ENCODE data around the gene CPED1. TPM values are rescaled to one million over a fixed set of nuclear protein-coding genes. Genes with fewer than 3 reads are reported as not detected.
A peak's percentile ranks its signal among the peaks of the same experiment; 100 is the strongest.

The CPED1 gene
- total RNA-seq, 1 donor from 2014 or later, result not detected

DNA sequence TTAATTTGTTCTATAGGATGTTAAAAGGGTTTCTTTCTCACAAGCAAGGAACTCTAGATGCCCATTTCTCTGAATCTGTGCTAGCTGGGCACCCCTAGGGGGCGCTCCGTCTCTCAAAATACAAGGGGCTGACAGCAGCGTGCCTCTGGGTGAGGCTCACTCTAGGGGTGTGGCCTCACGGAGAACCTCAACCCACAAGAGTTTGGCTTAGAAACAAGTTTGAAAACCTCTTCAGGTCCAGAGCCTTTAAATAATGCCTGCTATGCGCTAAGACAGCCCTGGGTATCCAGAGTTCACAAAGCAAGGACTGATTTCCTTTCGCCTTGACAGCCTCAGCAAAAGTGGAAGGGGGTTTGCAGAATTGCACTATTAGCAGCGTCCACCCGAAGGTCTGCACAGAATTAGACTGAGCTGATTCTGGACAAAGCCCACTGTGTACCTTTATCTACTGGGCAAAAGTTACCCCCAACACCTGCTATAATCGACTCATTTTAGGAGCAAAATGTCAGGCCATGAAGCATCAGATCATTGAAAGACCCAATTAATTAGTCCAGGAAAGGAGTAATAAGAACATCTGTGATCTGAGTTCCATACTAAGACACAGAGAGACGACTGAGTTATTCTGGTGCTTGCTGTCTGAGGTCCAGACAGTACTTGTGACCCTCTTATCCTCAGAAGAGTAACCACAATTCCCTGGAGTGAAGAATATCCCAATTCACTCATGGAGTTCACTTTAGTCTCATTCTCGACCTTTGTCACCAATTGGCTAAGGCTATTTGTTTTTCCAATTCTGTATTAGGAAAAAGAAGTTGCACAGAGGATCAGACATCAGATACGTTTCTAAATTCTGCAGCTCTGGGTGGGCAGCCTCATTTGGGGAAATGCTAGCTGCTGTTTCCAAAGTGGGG is 574 bp upstream of the CPED1 start:
- no peaks in the 10 kb centered on the region for H3K36me3 ChIP-seq
- H3K27ac ChIP-seq, result no peak overlapping the region
- no peaks in the 10 kb centered on the region for H3K79me2 ChIP-seq (ENCODE audit: low read depth)
- H3K9ac ChIP-seq, result no peak overlapping the region
- Mint-ChIP-seq H3K4me3 (peak overlapping the region; percentile 80), H3K27me3 (ENCODE audit: insufficient read depth, low read depth) (peaks cover 4% of the 10 kb centered on the region), H3K4me1 (peaks cover 14% of the 10 kb centered on the region), H3K36me3 (no peaks in the 10 kb centered on the region), H3K27ac (no peak overlapping the region), H3K9me3 (no peaks in the 10 kb centered on the region)
- no peak for TF ChIP-seq EZH2 (IDR thresholded peaks at IDR 0.05)
- TF ChIP-seq, protein P1, sequence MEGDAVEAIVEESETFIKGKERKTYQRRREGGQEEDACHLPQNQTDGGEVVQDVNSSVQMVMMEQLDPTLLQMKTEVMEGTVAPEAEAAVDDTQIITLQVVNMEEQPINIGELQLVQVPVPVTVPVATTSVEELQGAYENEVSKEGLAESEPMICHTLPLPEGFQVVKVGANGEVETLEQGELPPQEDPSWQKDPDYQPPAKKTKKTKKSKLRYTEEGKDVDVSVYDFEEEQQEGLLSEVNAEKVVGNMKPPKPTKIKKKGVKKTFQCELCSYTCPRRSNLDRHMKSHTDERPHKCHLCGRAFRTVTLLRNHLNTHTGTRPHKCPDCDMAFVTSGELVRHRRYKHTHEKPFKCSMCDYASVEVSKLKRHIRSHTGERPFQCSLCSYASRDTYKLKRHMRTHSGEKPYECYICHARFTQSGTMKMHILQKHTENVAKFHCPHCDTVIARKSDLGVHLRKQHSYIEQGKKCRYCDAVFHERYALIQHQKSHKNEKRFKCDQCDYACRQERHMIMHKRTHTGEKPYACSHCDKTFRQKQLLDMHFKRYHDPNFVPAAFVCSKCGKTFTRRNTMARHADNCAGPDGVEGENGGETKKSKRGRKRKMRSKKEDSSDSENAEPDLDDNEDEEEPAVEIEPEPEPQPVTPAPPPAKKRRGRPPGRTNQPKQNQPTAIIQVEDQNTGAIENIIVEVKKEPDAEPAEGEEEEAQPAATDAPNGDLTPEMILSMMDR (IDR thresholded peaks at IDR 0.05), result peak; percentile 100
- TF ChIP-seq EZH2phosphoT487 (IDR thresholded peaks at IDR 0.05), result no peak
- no peaks in the 10 kb centered on the region for H3K9me3 ChIP-seq (ENCODE audit: low read depth)
- H3K4me3 ChIP-seq, result peak overlapping the region; percentile 43
- DNase-seq (ENCODE audit: low spot score), result peak; percentile 92
- H3F3A ChIP-seq (ENCODE audit: low read depth), result no peaks in the 10 kb centered on the region
- peaks cover 40% of the 10 kb centered on the region for H3K27me3 ChIP-seq
- H2AFZ ChIP-seq (replicated peaks), result peak overlapping the region; percentile 52
- H4K20me1 ChIP-seq (ENCODE audit: low read depth), result no peaks in the 10 kb centered on the region
- peak overlapping the region; percentile 77 for H3K4me2 ChIP-seq
- H3K4me1 ChIP-seq, result peaks cover 10% of the 10 kb centered on the region

DNA sequence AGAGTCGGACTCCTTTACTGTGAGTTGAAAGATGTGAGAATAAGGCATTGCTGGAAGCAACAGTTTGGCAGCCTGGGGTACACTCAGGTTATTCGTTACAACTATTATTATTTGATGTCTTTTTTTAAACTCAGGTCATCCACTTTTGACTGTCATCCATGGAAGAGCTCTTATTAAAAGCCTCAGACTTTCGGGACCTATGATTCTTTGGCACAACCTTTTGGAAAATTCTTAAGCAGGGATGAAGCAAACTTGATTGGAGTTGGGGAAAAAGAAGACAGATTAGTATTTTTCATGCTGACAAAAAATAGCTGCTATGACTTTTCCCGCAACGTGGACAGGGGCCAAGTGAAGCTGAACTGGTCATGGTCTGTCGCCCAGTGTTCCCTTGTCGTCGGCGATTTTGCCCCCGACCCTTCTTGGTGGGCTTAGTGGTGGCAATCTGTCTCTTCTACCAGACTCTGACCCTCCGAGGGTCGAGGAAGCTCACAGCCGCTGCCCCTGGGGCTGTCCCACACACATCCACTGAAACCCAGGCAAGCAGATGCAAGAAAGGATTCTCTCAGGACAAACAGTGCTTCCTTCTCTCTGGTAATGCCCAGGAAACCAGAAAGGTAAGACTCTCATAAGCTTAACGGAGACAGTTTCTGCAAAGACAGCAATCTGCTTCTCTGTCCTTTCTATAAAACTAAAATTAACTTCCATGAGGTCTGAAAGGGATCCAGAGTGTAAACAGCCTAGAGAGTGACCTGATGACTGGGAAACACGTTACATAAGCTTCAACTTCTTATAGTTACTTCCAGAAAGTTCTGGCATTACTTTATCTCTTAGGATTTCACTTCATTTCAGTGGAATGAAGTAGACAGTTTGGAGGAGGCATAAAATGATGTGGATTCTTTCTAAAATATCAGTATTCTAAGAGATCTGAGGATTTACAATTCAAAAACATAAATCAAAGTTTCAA is 1.0 kb downstream of the CPED1 start:
- peaks cover 10% of the 10 kb centered on the region for H3K4me1 ChIP-seq
- H3K36me3 ChIP-seq, result no peaks in the 10 kb centered on the region
- H3K4me2 ChIP-seq, result peak overlapping the region; percentile 77
- no peak overlapping the region for H3K9ac ChIP-seq
- TF ChIP-seq, protein P1 (IDR thresholded peaks at IDR 0.05), result no peak
- TF ChIP-seq EZH2phosphoT487 (IDR thresholded peaks at IDR 0.05) (no peak), EZH2 (IDR thresholded peaks at IDR 0.05) (no peak)
- no peak overlapping the region for H3K4me3 ChIP-seq
- H4K20me1 ChIP-seq (ENCODE audit: low read depth), result no peaks in the 10 kb centered on the region
- H3K27me3 ChIP-seq, result peaks cover 40% of the 10 kb centered on the region
- H3K79me2 ChIP-seq (ENCODE audit: low read depth), result no peaks in the 10 kb centered on the region
- Mint-ChIP-seq H3K4me3 (peak overlapping the region; percentile 80), H3K9me3 (no peaks in the 10 kb centered on the region), H3K27me3 (ENCODE audit: insufficient read depth, low read depth) (peaks cover 4% of the 10 kb centered on the region), H3K27ac (no peak overlapping the region), H3K36me3 (no peaks in the 10 kb centered on the region), H3K4me1 (peaks cover 14% of the 10 kb centered on the region)
- H3K9me3 ChIP-seq (ENCODE audit: low read depth), result no peaks in the 10 kb centered on the region
- no peaks in the 10 kb centered on the region for H3F3A ChIP-seq (ENCODE audit: low read depth)
- H3K27ac ChIP-seq, result no peak overlapping the region
- DNase-seq (ENCODE audit: low spot score), result no peak
- H2AFZ ChIP-seq (replicated peaks), result no peak overlapping the region

DNA sequence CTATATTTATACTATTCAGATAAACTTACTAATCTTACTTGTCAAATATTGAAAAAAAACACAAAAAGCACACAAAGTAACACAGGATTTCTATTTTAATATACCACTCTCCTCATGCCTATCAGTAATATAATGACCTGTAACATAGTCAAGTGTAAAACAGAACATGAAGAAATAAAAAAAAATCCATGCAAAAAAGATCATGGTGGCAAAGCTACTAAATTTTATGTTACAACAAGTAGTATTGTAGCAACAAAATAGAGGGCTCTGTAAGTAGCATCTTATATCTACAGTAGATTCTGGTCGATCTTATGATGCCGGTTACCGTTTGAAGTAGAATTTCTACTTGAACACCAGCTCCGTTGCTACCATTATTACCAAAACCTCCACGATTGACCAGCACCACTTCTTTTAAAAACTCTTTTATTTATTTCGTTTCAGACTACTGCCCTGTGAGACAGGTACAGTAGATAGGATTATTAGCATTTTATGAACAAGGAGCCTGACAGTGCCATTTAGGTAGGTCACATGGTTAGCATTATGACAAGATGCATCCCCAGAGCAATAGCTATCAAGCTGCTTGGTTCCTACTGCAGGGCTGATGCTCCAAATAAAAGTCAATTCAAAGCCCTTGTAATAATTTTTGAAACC is 2.1 kb downstream of the CPED1 start:
- no peaks in the 10 kb centered on the region for H3K36me3 ChIP-seq
- H3K4me2 ChIP-seq, result no peak overlapping the region
- Mint-ChIP-seq H3K27ac (no peak overlapping the region), H3K9me3 (no peaks in the 10 kb centered on the region), H3K4me1 (peaks cover 14% of the 10 kb centered on the region), H3K27me3 (ENCODE audit: insufficient read depth, low read depth) (peaks cover 4% of the 10 kb centered on the region), H3K36me3 (no peaks in the 10 kb centered on the region), H3K4me3 (no peak overlapping the region)
- no peak overlapping the region for H3K27ac ChIP-seq
- no peak for TF ChIP-seq EZH2phosphoT487 (IDR thresholded peaks at IDR 0.05)
- TF ChIP-seq EZH2 (IDR thresholded peaks at IDR 0.05), result no peak
- TF ChIP-seq, protein P1 (IDR thresholded peaks at IDR 0.05), result no peak
- H3K4me3 ChIP-seq, result no peak overlapping the region
- no peaks in the 10 kb centered on the region for H3F3A ChIP-seq (ENCODE audit: low read depth)
- H3K27me3 ChIP-seq, result peaks cover 40% of the 10 kb centered on the region
- H3K9me3 ChIP-seq (ENCODE audit: low read depth), result no peaks in the 10 kb centered on the region
- no peak for DNase-seq (ENCODE audit: low spot score)
- no peaks in the 10 kb centered on the region for H4K20me1 ChIP-seq (ENCODE audit: low read depth)
- no peak overlapping the region for H3K9ac ChIP-seq
- no peak overlapping the region for H2AFZ ChIP-seq (replicated peaks)
- H3K79me2 ChIP-seq (ENCODE audit: low read depth), result no peaks in the 10 kb centered on the region
- H3K4me1 ChIP-seq, result peaks cover 10% of the 10 kb centered on the region
